Measurements from ENCODE around the gene CLCN3.

The CLCN3 gene

DNA sequence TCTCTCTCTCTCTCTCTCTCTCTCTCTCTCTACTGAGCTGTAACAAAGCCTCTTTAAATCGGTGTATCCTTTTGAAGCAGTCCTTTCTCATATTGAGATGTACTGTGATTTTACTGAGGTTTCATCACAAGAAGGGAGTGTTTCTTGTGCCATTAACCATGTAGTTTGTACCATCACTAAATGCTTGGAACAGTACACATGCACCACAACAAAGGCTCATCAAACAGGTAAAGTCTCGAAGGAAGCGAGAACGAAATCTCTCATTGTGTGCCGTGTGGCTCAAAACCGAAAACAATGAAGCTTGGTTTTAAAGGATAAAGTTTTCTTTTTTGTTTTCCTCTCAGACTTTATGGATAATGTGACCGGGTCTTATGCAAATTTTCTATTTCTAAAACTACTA, 100.2 kb downstream of the CLCN3 start:
- no peaks in the 10 kb centered on the region for H4K20me1 ChIP-seq (ENCODE audit: low read depth, low read length)
- no peak overlapping the region for H3K4me2 ChIP-seq (ENCODE audit: low read depth, low read length, poor library complexity, severe bottlenecking)
- H3K27ac ChIP-seq (ENCODE audit: low read depth, low read length): no peak overlapping the region
- no peak overlapping the region for H2AFZ ChIP-seq (ENCODE audit: low read depth, low read length, severe bottlenecking)
- H3K9me2 ChIP-seq (replicated peaks; ENCODE audit: insufficient read depth, low read length): no peaks in the 10 kb centered on the region
- H3K4me3 ChIP-seq (ENCODE audit: insufficient read depth, low read length, poor library complexity, severe bottlenecking): no peak overlapping the region
- H3K36me3 ChIP-seq (ENCODE audit: low read length): peaks cover 7% of the 10 kb centered on the region; the same call in 1 of the 2 replicates
- no peaks in the 10 kb centered on the region for H3K9me3 ChIP-seq (ENCODE audit: insufficient read depth, low read length)
- TF ChIP-seq, protein P1, sequence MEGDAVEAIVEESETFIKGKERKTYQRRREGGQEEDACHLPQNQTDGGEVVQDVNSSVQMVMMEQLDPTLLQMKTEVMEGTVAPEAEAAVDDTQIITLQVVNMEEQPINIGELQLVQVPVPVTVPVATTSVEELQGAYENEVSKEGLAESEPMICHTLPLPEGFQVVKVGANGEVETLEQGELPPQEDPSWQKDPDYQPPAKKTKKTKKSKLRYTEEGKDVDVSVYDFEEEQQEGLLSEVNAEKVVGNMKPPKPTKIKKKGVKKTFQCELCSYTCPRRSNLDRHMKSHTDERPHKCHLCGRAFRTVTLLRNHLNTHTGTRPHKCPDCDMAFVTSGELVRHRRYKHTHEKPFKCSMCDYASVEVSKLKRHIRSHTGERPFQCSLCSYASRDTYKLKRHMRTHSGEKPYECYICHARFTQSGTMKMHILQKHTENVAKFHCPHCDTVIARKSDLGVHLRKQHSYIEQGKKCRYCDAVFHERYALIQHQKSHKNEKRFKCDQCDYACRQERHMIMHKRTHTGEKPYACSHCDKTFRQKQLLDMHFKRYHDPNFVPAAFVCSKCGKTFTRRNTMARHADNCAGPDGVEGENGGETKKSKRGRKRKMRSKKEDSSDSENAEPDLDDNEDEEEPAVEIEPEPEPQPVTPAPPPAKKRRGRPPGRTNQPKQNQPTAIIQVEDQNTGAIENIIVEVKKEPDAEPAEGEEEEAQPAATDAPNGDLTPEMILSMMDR (IDR thresholded peaks at IDR 0.05; ENCODE audit: insufficient read depth, low read length, poor library complexity, severe bottlenecking): no peak
- TF ChIP-seq EZH2phosphoT487 (conservative IDR thresholded peaks at IDR 0.05; ENCODE audit: low read length): no peak
- H3K9ac ChIP-seq (ENCODE audit: low read length): no peak overlapping the region
- H3F3A ChIP-seq (ENCODE audit: insufficient read depth): no peaks in the 10 kb centered on the region
- H3K79me2 ChIP-seq (ENCODE audit: insufficient read depth, low read length): no peaks in the 10 kb centered on the region
- no peaks in the 10 kb centered on the region for H3K27me3 ChIP-seq (ENCODE audit: low read length)

DNA sequence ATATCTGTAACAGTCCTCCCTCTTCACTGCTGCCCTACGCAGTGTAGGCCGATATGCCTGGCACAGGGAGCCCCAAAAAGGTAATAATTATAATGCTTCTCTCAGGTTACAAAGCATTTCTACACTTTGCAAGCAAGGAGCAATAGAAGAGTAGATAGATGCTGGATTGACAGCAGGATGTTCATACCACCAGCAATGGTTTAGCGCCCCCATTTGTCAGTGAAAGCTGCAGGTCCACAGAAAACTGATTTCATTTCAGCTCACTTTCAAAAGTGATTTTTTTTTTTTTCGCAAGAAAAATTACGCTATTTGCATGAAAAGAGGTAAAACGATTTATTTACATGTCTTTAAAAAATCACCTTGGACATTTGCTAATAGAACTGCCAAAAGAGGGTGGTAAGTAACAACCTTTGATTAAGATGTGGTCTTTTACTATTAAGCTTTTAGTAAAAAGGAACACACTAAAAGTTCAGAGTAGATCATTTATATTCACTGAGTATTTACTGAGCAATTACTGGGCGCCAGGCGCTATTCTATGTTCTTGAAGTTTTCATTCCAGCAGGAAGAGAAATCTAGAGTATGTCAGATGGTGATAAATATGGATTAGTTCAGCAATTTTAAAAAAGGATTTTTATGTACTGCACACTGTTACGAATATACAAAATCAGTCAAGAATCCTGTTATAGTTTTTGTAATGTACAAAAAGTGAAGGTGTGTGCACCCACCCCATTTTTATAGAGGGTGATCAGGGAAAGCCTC, 103.0 kb downstream of the CLCN3 start:
- Histone ChIP-seq H3K27me3 (ENCODE audit: low read length) (no peaks in the 10 kb centered on the region), H3K36me3 (ENCODE audit: low read length) (no peaks in the 10 kb centered on the region; the same call in 1 of the 2 replicates), H3K9me2 (replicated peaks; ENCODE audit: insufficient read depth, low read length) (no peaks in the 10 kb centered on the region), H4K20me1 (ENCODE audit: low read depth, low read length) (no peaks in the 10 kb centered on the region), H3K9me3 (ENCODE audit: insufficient read depth, low read length) (no peaks in the 10 kb centered on the region), H3K9ac (ENCODE audit: low read length) (no peak overlapping the region), H3K79me2 (ENCODE audit: insufficient read depth, low read length) (no peaks in the 10 kb centered on the region), H3K4me2 (ENCODE audit: low read depth, low read length, poor library complexity, severe bottlenecking) (no peak overlapping the region), H3K4me3 (ENCODE audit: insufficient read depth, low read length, poor library complexity, severe bottlenecking) (no peak overlapping the region), H2AFZ (ENCODE audit: low read depth, low read length, severe bottlenecking) (no peak overlapping the region), H3K27ac (ENCODE audit: low read depth, low read length) (no peak overlapping the region), H3F3A (ENCODE audit: insufficient read depth) (0 out of 2 replicates have a peak, but pooled peaks cover 3% of the 10 kb centered on the region)
- TF ChIP-seq EZH2phosphoT487 (conservative IDR thresholded peaks at IDR 0.05; ENCODE audit: low read length): no peak
- TF ChIP-seq, protein P1 (IDR thresholded peaks at IDR 0.05; ENCODE audit: insufficient read depth, low read length, poor library complexity, severe bottlenecking): no peak

DNA sequence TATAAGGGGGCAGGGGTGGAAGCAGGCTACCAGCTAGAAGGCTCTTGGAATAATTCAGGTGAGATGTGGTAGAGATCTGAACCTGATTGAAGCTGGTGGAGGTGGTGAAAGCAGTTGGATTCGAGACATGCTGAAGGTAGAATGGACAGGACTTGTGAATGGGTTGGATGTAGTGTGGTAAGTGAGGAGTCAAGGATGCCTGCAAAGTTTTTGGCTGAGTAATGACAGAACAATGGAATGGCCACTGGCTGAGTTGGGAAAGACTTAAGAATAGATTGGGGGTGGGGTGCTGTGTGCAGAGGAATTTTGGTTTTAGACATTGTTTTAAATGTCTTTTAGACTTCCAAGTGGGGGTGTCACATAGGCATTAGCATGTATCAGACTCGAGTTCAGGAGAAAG, 103.9 kb downstream of the CLCN3 start:
- Histone ChIP-seq H3K79me2 (ENCODE audit: insufficient read depth, low read length) (no peaks in the 10 kb centered on the region), H4K20me1 (ENCODE audit: low read depth, low read length) (no peaks in the 10 kb centered on the region), H2AFZ (ENCODE audit: low read depth, low read length, severe bottlenecking) (no peak overlapping the region), H3K27me3 (ENCODE audit: low read length) (no peaks in the 10 kb centered on the region), H3K4me3 (ENCODE audit: insufficient read depth, low read length, poor library complexity, severe bottlenecking) (no peak overlapping the region), H3F3A (ENCODE audit: insufficient read depth) (0 out of 2 replicates have a peak, but pooled peaks cover 3% of the 10 kb centered on the region), H3K9me2 (replicated peaks; ENCODE audit: insufficient read depth, low read length) (no peaks in the 10 kb centered on the region), H3K27ac (ENCODE audit: low read depth, low read length) (no peak overlapping the region), H3K9ac (ENCODE audit: low read length) (no peak overlapping the region), H3K36me3 (ENCODE audit: low read length) (no peaks in the 10 kb centered on the region; the same call in 1 of the 2 replicates), H3K4me2 (ENCODE audit: low read depth, low read length, poor library complexity, severe bottlenecking) (no peak overlapping the region), H3K9me3 (ENCODE audit: insufficient read depth, low read length) (no peaks in the 10 kb centered on the region)
- no peak for TF ChIP-seq EZH2phosphoT487 (conservative IDR thresholded peaks at IDR 0.05; ENCODE audit: low read length)
- TF ChIP-seq, protein P1 (IDR thresholded peaks at IDR 0.05; ENCODE audit: insufficient read depth, low read length, poor library complexity, severe bottlenecking): no peak
